Activated naive CD4-positive, alpha-beta T cell (primary cell): ENCODE data around the gene UTP14C.
"Not testable (repeated sequence)": the region's sequence is repeated elsewhere in the genome, so short reads cannot be mapped to it uniquely, and the experiment has no call there.

Experiments
- DNase-seq, 4 experiments: peaks; one replicate each; lab custom pipeline; 2025; lab: John Stamatoyannopoulos, UW

The UTP14C gene

DNA sequence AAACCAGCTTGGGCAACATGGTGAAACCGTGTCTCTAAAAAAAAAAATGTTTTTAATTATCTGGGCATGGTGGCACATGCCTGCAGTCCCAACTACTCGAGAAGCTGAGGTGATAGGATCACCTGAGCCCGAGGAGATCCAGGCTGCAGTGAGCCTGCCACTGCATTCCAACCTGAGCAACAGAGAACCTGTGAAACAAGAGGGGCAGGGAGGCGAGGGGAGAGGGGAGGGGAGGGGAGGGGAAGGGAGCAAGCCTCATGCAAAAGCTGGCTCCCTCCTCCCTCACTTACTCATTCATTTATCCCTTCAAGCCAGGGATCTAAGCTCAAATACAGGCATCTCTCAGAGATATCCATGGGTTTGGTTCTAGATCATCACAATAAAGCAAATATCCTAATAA lies 22.1 kb upstream of the UTP14C start:
- DNase-seq: no peak

DNA sequence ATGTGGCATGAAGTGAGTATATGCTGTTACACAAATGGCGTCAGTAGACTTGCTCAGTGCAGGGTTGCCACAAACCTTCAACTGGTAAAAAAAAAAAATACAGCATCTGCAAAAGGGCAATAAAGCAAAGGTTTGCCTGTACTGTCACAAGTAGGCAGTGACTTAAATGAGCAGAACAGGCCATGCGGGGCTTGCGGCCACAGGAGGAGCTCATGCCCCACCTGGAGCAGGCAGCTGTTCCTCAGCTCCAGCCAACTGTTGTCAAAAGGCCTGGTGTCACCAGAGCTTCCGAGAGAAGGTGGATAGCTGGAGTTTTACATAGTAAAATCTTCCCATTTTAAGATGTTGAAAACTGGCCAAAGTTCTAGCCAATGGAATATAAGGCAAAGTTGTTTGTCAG lies 20.9 kb upstream of the UTP14C start:
- no peak for DNase-seq

DNA sequence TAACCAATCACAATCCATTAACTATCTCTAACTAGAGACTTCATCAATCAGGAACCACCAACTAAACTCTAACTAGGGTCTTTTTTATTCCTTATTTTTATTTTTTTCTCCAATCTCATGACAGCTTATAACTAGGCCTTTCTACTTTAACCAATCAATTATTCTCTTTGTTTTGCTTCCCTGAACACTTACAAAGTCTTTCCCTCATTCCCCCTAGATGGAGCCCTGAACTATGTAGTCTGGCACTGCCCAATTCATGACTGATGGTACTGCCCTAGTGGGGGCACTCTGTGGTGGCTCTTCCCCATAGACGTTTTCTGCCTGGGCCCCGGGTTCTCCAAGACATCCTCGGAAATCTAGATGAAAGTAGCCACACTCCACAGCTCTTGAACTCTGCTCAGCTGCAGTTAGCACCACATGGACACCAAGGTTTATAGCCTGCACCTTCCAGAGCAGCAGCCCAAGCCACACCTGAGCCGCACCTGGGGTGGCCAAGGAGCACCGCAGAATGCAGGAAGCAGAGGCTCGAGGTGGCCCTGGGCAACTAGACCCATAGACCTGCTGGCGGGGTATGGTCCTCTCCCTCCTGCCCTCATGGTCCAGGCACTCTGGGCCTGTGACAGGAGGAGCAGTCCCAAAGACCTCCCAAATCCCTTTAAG lies 19.9 kb upstream of the UTP14C start:
- DNase-seq: no peak

GRCh38 chr13:52005841-52006522 lies 18.5 kb upstream of the UTP14C start:
- DNase-seq: no peak

GRCh38 chr13:52006523-52007245 lies 17.8 kb upstream of the UTP14C start:
- no peak for DNase-seq

- no peak for DNase-seq
Measured at GRCh38 chr13:52009946-52010345, 14.5 kb upstream of the UTP14C start.

DNA sequence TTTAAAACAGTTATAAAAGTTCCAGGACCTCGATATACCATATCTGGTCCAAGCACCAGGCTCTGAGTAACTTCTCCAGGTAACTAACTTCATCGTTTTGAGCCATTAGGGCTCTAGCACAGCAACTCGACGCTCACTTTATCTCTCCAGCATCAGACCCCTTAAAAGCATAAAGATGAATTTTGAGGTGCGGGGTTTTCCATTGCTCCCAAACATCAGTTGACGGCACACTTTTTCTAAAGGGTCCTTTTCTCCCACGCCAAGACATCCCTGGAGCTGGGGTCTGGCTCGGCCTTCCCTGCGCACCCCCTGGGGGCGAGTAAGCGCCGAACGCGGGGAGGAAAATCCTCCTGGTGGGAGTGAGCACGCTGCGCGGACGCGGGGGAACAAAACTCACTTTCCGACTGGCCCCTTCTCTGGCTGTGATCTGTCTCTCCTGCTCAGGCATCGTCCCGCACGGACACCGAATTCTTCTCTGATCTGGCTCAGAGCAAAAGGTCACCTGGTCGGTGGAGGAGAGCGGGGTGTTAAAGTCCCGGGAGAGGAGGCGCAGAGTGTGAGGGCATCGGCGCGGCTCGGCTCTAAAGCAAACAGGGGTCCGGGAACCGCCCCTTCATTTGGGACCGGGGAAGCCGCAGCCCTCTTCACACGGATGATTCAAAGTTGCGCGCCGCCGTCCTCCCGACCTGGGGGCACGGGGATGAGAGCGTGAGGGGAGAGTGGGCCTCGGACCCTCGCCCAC lies 13.4 kb upstream of the UTP14C start, which contains the start of gene ATP7B:
TSS of gene ATP7B (minus strand) at position 561 of the 742 bp plus-strand sequence. CDS start at position 448, 113 bp downstream.
- DNase-seq: peak in 2 of 4 experiments; percentile 3 to 28

DNA sequence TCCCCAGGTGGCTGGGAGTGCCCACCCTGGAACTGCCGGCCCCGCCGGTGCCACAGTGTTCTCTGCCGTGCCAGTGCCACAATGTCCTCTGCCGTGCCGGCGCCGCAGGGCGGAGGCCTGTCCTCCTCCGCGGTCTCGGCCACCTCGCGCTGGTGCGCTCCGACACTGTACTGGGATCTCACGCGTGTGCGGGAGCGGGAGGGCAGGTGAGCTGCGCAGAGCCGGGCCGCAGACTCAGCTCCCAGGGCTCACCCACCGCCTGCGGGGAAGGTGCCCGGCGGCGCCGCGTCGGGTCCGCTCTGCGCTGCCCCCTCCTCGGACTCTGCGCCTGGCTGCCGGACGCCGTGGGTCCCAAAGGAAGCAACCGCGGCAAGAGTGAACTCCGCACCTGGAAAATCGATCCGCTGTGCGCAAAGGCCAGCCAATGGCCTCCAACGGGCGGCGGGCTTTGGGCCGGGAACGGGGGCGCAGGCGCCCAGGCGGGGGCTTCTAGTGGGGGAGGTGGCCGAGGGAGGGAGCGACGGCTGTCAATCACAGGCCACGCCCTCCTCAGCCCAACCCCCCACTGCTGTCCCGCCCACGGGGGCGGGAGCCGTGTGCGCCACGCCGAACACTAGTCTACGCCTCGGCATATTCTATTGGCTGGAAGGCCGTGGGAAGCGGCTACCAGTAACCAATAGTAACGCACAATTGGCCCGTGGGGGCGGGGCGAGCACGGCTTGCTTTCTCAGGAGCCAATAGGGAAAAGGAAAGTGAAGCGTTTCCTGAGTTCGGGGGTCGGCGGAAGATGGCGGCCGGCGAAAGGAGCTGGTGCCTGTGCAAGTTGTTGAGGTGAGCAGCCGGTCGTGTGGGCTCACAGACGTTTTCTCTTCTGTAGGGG lies 12.6 kb upstream of the UTP14C start, which contains the start of gene ALG11:
TSS of gene ALG11 (plus strand) at position 767 of the 880 bp plus-strand sequence. CDS start at position 788, 21 bp downstream.
- peak; percentile 99 to 100 (median 100) for DNase-seq

DNA sequence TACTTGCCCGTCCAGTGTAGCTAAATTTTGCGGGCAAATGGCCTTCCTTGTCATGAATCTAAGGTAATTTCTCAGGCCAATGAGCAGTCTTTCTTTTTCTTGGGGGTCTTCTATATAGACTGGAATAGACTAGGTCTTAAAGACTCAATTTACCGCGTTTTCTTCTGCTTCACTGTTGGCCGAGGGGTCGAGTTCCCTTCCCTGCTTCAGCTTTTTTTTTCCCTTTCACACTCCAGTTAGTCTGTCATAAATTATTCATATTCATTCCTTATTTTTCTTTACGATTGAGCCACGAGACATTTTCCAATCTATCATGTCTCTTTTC lies 12.0 kb upstream of the UTP14C start:
- no peak for DNase-seq

DNA sequence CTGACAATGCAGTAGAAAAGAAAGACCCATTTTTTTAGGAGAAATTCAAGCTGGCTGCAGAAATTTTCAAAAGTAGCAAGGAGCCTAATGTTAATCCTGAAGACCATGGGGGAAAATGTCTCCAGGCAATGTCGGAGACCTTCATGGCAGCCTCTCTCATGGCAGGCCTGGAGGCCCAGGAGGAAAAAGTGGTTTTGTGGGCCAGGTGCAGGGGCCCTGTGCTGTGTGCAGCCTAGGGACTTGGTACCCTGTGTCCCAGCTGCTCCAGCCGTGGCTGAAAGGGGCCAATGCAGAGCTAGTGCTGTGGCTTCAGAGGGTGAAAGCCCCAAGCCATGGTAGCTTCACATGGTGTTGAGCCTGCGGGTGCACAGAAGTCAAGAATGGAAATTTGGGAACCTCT lies 8.2 kb upstream of the UTP14C start:
- DNase-seq: no peak

- no peak for DNase-seq
Measured at GRCh38 chr13:52020191-52020590, 4.3 kb upstream of the UTP14C start.

DNA sequence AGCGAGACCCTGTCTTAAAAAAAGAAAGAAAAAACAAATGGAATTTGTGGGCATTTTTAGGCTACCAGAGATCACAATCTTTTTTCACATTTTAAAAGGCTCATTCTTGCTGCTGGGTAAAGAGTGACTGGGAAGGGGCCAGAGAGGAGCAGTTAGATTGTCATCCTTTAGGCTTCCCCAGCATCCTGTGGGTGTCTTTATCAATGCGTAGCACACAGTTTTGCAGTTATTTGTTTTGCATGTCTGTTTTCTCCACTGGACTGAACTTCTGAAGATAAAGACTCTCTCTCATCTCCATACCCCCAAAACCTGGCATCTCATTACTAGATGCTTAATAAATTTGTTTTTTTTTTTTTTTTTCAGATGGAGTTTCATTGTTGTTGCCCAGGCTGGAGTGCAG lies 2.1 kb upstream of the UTP14C start:
- no peak for DNase-seq

DNA sequence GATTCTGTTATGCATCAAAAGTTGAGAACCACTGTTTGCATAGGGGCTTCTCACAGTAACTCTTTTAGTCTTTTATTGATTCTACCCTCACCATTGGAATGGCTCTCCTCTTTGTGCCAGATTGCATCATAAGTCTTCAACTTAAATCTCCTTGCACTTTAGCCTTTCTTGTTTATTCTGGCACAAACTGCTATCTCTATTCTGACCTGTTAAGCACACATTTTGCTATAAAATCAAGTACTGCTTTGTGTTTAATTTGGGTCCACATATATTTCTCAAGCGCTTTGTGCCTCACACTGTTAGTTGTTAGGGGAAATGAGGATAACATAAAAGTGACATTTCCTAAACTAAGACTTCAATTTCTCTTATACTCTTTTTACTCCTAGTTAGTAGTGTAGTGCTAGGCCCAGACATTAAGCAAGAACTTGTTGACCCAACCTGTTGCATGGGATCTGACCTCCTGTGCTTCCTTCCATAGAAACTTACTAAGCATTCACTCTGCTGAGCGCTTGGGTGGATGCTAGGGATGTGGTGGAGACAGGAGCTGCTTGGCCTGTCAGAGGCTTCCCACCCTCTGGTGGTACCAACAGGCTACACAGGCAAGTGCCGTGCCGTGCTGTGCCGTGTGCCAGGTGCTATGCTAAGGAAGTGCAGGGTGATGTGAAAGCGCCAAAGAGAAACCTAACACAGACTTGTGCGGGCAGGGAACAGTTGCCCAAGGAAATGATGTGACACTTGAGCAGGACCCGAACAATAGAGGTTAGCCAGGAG lies 1.2 kb downstream of the UTP14C start:
- DNase-seq: no peak

GRCh38 chr13:52026246-52026626 lies 1.7 kb downstream of the UTP14C start:
- DNase-seq: no peak

GRCh38 chr13:52027832-52028231 lies 3.3 kb downstream of the UTP14C start:
- DNase-seq: no peak

GRCh38 chr13:52029569-52029968 lies 5.1 kb downstream of the UTP14C start:
- no peak for DNase-seq

- DNase-seq: not testable (repeated sequence)
Measured at GRCh38 chr13:52030401-52030800, 5.9 kb downstream of the UTP14C start.

DNA sequence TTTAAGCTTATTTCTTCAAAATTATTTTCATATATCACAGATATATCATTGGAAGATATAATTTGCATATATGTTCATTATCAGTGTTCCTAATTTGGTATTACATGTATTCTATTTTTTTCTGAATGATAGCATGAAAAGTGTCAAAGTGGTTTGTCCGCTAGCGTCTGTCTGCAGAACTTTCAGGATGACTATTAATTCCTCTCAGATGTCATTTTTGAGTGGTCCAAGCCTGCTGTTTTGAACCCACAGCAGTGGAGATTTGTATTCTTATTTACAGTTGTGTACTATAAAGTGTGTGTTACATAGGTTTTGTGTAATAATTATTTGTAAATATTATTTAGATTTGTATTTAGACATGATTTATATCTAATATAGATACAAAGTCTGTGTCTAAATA lies 8.5 kb downstream of the UTP14C start:
- no peak for DNase-seq

DNA sequence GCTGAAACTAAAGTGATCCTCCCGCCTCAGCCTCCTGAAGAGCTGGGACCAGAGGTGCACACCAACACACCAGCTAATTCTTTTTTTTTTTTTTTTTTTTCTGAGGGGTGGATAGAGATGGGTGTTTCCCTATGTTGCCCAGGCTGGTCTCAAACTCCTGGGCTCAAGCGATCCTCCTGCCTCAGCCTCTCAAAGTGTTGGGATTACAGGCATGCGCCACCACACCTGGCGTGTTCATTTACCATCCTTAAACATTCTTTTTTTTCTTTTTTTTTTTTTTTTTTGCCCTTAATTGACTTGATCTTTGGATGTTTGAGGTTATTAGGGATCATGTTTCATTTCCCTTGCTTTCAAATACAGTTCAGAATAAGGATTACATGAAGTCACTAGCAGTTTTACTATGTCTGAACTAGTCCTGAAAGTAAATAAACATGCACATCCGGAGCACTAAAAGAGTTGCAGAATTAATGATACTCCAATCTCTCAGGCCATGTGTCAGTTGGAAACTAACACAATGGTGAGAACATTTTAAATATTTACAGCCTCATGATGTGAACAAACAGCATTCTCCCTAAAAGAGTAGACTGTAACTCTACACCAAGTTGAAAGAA lies 10.2 kb downstream of the UTP14C start:
- no peak for DNase-seq

GRCh38 chr13:52036037-52036436 lies 11.5 kb downstream of the UTP14C start:
- no peak for DNase-seq
